Activated B cell treated with CpG ODN at 0.5 μM for 24 hours (primary cell): ENCODE results near the gene SEMA3B. TPM values are rescaled to one million over a fixed set of nuclear protein-coding genes. Genes with fewer than 3 reads are reported as not detected.
A peak's percentile ranks its signal among the peaks of the same experiment; 100 is the strongest.
"Not testable (repeated sequence)": the region's sequence is repeated elsewhere in the genome, so short reads cannot be mapped to it uniquely, and the experiment has no call there.

Experiments
- ATAC-seq: fragments of 200-7000 bp; cut with Tn5 transposase; one replicate; pipeline ENCODE4 v1.10.0; 2021; ENCODE audit warnings: low read depth, mild to moderate bottlenecking, moderate library complexity
- CTCF ChIA-PET: fragments of 350-600 bp; sonication (Branson Sonifier 250); formaldehyde crosslinking; loops from one replicate; lab custom pipeline; 2021; ENCODE audit warnings: antibody characterized with exemption; lab: Charles Lee
- POLR2A ChIA-PET: fragments of 350-600 bp; sonication (Branson Sonifier 250); formaldehyde crosslinking; loops from one replicate; lab custom pipeline; 2021; ENCODE audit warnings: antibody characterized with exemption; lab: Charles Lee
- DNase-seq: peaks from one replicate; pipeline ENCODE4 v3.0.0; 2022
- H3K27ac Mint-ChIP-seq: one replicate; pipeline ENCODE4 v1.8.0; 2020; ENCODE audit warnings: mixed read lengths
- H3K27me3 Mint-ChIP-seq: one replicate; pipeline ENCODE4 v1.8.0; 2021; ENCODE audit warnings: mixed read lengths
- H3K36me3 Mint-ChIP-seq: one replicate; pipeline ENCODE4 v1.8.0; 2021; ENCODE audit warnings: low read depth, mixed read lengths
- H3K4me1 Mint-ChIP-seq: one replicate; pipeline ENCODE4 v1.8.0; 2021; ENCODE audit warnings: mixed read lengths
- H3K4me3 Mint-ChIP-seq: one replicate; pipeline ENCODE4 v1.8.0; 2020; ENCODE audit warnings: mild to moderate bottlenecking, mixed read lengths
- H3K9me3 Mint-ChIP-seq: one replicate; pipeline ENCODE4 v1.8.0; 2020; ENCODE audit warnings: mixed read lengths
- CTCF ChIP-seq: fragments of 200-600 bp; IDR thresholded peaks from one replicate; pipeline ENCODE4 v1.8.0; 2022; ENCODE audit warnings: antibody characterized with exemption, mild to moderate bottlenecking
- intact Hi-C: fragments of 100-400 bp; cut with micrococcal nuclease; formaldehyde crosslinking; loops from one replicate; pipeline ENCODE4 v1.15.1; 2024
- total RNA-seq: library from RNA; stranded (reverse); gene quantifications from 2 replicates; pipeline ENCODE4 v1.2.3, GENCODE V29; 2022

SEMA3B gene
- total RNA-seq, 1 donor from 2014 or later = not detected

- ChIA-PET CTCF (interaction anchor here (2.2 to 2.9 kb wide), 2 partner anchors 44 to 76 kb away, joined by 6 to 16 read pairs; no protein-coding TSS in a partner anchor), POLR2A (no interaction called here)
These were observed 1.7 kb downstream of the SEMA3B start for GRCh38 chr3:50270422-50271224.

DNA sequence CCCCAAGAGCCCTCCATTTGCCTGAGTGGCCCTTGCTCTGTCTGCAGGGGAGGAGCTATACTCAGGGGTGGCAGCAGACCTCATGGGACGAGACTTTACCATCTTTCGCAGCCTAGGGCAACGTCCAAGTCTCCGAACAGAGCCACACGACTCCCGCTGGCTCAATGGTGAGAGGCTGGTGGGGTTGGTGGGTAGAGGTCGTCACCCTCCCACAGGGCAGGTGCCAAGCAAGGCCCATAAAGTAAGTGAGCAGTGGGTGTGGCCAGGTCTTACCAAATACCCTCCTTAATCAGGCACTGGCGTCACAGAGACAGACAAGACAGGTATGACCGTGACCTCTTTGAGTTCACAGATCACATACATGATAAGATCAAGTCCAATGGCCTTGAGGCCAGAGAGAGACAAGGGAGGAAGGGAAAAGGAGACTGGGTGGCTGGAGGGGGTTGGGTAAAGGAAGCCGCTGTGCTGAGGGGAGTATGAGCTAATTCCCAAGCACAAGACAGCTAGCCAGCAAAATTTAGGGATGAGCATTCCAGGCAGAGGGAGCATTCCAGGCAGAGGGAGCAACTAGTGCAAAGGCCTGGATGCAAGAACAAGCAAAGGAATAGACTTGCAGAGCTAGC lies 2.5 kb downstream of the SEMA3B start:
- peaks cover 25% of the 10 kb centered on the region for H3K4me1 Mint-ChIP-seq
- no peak overlapping the region for H3K27ac Mint-ChIP-seq
- CTCF ChIA-PET = interaction anchor here (0.9 to 2.9 kb wide), 3 partner anchors 45 to 87 kb away, joined by 3 to 16 read pairs (median 6); no protein-coding TSS in a partner anchor
- no peak for TF ChIP-seq CTCF
- peaks cover 35% of the 10 kb centered on the region for H3K27me3 Mint-ChIP-seq
- no peaks in the 10 kb centered on the region for H3K9me3 Mint-ChIP-seq
- ATAC-seq = no peak
- POLR2A ChIA-PET = interaction anchor here (1.5 kb wide), 1 partner anchor 77 kb away, joined by 4 read pairs; no protein-coding TSS in a partner anchor
- H3K36me3 Mint-ChIP-seq = no peaks in the 10 kb centered on the region
- intact Hi-C loops = no loop called here
- no peak overlapping the region for H3K4me3 Mint-ChIP-seq
- DNase-seq = no peak

More at GRCh38 chr3:50270422-50271224, 1.7 kb downstream of the SEMA3B start:
- no peak for DNase-seq
- Mint-ChIP-seq H3K27ac (no peak overlapping the region), H3K4me3 (no peak overlapping the region), H3K27me3 (peaks cover 33% of the 10 kb centered on the region), H3K36me3 (no peaks in the 10 kb centered on the region), H3K9me3 (no peaks in the 10 kb centered on the region), H3K4me1 (peaks cover 21% of the 10 kb centered on the region)
- no peak for ATAC-seq
- intact Hi-C loops = no loop called here
- TF ChIP-seq CTCF = no peak

DNA sequence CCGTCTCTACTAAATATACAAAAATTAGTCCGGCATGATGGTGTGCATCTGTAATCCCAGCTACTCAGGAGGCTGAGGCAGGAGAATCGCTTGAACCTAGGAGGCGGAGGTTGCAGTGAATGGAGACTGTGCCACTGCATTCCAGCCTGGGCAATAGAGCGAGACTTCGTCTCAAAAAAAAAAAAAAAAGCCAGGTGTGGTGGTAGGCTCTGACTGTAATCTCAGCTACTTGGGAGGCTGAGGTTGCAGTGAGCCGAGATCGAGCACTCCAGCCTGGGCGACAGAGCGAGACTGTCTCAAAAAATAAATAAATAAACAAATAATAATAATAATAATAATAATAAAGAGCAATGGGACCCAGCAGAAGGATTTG lies 3.6 kb downstream of the SEMA3B start:
- CTCF ChIA-PET = interaction anchor here (0.9 to 2.9 kb wide), 3 partner anchors 46 to 88 kb away, joined by 3 to 16 read pairs (median 6); no protein-coding TSS in a partner anchor

DNA sequence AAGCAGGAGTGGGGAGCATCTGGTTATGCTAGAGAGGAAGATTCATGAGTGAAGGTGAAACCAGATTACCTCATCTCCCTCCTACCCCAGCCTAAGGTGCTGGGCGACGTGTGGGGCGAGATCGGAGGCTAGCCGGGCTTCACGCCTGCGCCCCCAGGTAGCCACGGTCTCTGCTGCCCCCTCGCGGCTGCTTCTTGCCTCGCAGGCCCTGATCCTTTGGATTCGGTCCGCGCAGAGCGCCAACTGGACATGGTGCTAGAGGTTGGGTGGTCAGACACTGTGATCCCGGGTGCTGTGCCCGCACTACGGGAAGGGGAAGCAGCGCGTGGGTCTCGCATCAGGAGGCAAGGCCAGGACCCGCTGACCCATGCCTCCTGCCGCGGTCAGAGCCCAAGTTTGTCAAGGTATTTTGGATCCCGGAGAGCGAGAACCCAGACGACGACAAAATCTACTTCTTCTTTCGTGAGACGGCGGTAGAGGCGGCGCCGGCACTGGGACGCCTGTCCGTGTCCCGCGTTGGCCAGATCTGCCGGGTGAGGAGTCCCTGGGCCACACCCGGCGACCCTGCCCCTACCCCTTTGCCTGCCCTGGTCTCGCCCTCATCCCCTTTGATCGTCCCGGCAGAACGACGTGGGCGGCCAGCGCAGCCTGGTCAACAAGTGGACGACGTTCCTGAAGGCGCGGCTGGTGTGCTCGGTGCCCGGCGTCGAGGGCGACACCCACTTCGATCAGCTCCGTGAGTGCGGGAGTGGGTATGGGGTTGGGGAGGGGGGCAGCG lies 4.2 kb downstream of the SEMA3B start:
- POLR2A ChIA-PET = interaction anchor here (0.6 to 1.0 kb wide), 2 partner anchors 20 to 26 kb away, joined by 3 to 4 read pairs; no protein-coding TSS in a partner anchor
- no peak overlapping the region for H3K27ac Mint-ChIP-seq
- H3K4me1 Mint-ChIP-seq = peaks cover 25% of the 10 kb centered on the region
- H3K36me3 Mint-ChIP-seq = no peaks in the 10 kb centered on the region
- TF ChIP-seq CTCF = no peak
- H3K27me3 Mint-ChIP-seq = peaks cover 35% of the 10 kb centered on the region
- intact Hi-C loops = loop anchor here (1.0 kb wide), 6 partner anchors 13 to 152 kb away; partner anchors contain the start of gene SEMA3F
- CTCF ChIA-PET = interaction anchor here (2.9 kb wide), 1 partner anchor 79 kb away, joined by 16 read pairs; no protein-coding TSS in a partner anchor
- ATAC-seq = peak; percentile 98
- peak overlapping the region; percentile 69 for H3K4me3 Mint-ChIP-seq
- peak; percentile 91 for DNase-seq
- no peaks in the 10 kb centered on the region for H3K9me3 Mint-ChIP-seq

More for the DNA sequence above, 3.6 kb downstream of the SEMA3B start:
- H3K9me3 Mint-ChIP-seq, H3K27ac Mint-ChIP-seq, intact Hi-C loops, DNase-seq, H3K36me3 Mint-ChIP-seq, H3K4me3 Mint-ChIP-seq, ATAC-seq: not testable (repeated sequence)
- H3K27me3 Mint-ChIP-seq = peaks cover 33% of the 10 kb centered on the region
- H3K4me1 Mint-ChIP-seq = peaks cover 25% of the 10 kb centered on the region
- POLR2A ChIA-PET = interaction anchor here (0.6 to 1.5 kb wide), 4 partner anchors 19 to 155 kb away, joined by 3 to 4 read pairs (median 4); no protein-coding TSS in a partner anchor

DNA sequence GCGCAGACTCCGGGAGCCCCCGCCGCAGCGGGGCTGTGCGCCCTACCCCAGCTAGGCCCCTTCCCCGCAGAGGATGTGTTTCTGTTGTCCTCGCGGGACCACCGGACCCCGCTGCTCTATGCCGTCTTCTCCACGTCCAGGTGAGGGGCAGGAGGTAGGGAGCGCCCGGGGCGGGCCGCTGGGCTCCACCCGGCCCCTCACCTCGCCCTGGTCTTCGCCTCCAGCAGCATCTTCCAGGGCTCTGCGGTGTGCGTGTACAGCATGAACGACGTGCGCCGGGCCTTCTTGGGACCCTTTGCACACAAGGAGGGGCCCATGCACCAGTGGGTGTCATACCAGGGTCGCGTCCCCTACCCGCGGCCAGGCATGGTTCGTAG lies 4.7 kb downstream of the SEMA3B start:
- no peak for TF ChIP-seq CTCF
- Mint-ChIP-seq H3K4me3 (no peak overlapping the region), H3K27me3 (peaks cover 31% of the 10 kb centered on the region), H3K4me1 (peaks cover 25% of the 10 kb centered on the region), H3K36me3 (no peaks in the 10 kb centered on the region), H3K27ac (no peak overlapping the region), H3K9me3 (no peaks in the 10 kb centered on the region)
- intact Hi-C loops = loop anchor here (1.0 kb wide), 7 partner anchors 13 to 152 kb away; partner anchors contain the start of gene SEMA3F
- ATAC-seq = no peak
- ChIA-PET CTCF (no interaction called here), POLR2A (no interaction called here)
- no peak for DNase-seq
